Endothelial cell of umbilical vein (primary cell): ENCODE results near the gene PLA2G12B. TPM values are rescaled to one million over a fixed set of nuclear protein-coding genes. Genes with fewer than 3 reads are reported as not detected.

Source experiments
- BruUV-seq: library from RNA; stranded (reverse); fragments of 400-500 nt; replicated peaks from 2 replicates; lab custom pipeline; 2021; lab: Mats Ljungman, UMichigan
- CTCF ChIA-PET: fragments of 300-600, 350-600 bp; sonication (Branson Sonifier 250); formaldehyde crosslinking; loops from one replicate; lab custom pipeline; 2021; ENCODE audit warnings: antibody characterized with exemption, inconsistent platforms; lab: Charles Lee
- POLR2A ChIA-PET: fragments of 300-600, 350-600 bp; sonication (Branson Sonifier 250); formaldehyde crosslinking; loops from one replicate; lab custom pipeline; 2021; ENCODE audit warnings: antibody characterized with exemption, inconsistent platforms; lab: Charles Lee
- DNase-seq: peaks from one replicate; pipeline ENCODE4 v3.0.0-alpha.2; 2011; ENCODE audit warnings: low read depth, low spot score
- FAIRE-seq: peaks from 2 replicates; lab custom pipeline; 2011; peaks lifted over from hg19 to GRCh38; lab: Jason Lieb, UNC
- H2AFZ ChIP-seq: 2 replicates; pipeline ENCODE4 v1.6.0; 2012; ENCODE audit warnings: low read depth, low read length, control low read depth, inconsistent platforms
- H3K27ac ChIP-seq: 2 replicates; pipeline ENCODE4 v1.5.1; 2011; ENCODE audit warnings: low read depth, mild to moderate bottlenecking, control low read depth, low read length, moderate library complexity; ENCODE audit not compliant: insufficient read depth
- H3K27me3 ChIP-seq, 2 experiments: 2 replicates each; pipeline versions ENCODE4 v1.6.0 to v1.6.1; 2011; ENCODE audit warnings: low read length in 2 of 2, mixed read lengths in 1 of 2; ENCODE audit not compliant: control insufficient read depth in 2 of 2, insufficient read depth in 2 of 2
- H3K36me3 ChIP-seq, 2 experiments: 2 replicates in 1 of 2; 3 replicates in 1 of 2; pipeline ENCODE4 v1.5.1; 2011; ENCODE audit warnings: low read length in 2 of 2, mild to moderate bottlenecking in 1 of 2, moderate library complexity in 1 of 2; ENCODE audit not compliant: control insufficient read depth in 2 of 2, insufficient read depth in 2 of 2; ENCODE audit errors: extremely low read depth in 1 of 2
- H3K4me1 ChIP-seq: 3 replicates; pipeline ENCODE4 v1.5.1; 2011; ENCODE audit warnings: mild to moderate bottlenecking, low read length; ENCODE audit not compliant: control insufficient read depth, insufficient read depth; ENCODE audit errors: extremely low read depth
- H3K4me2 ChIP-seq: 2 replicates; pipeline ENCODE4 v1.6.1; 2011; ENCODE audit warnings: low read length, control low read depth, mixed read lengths; ENCODE audit not compliant: insufficient read depth
- H3K4me3 ChIP-seq, 3 experiments: fragments of 200-600 bp in 1 of 3; sonication (generic), shearing (Covaris generic) in 1 of 3; replicated peaks in 1 of 3; 2 replicates each; pipeline ENCODE4 v1.5.1; 2011 to 2016; ENCODE audit warnings: control low read depth in 3 of 3, low read length in 3 of 3, mild to moderate bottlenecking in 2 of 3, inconsistent platforms in 1 of 3, low read depth in 1 of 3, moderate library complexity in 1 of 3; ENCODE audit not compliant: insufficient read depth in 1 of 3
- H3K79me2 ChIP-seq: 2 replicates; pipeline ENCODE4 v1.6.0; 2012; ENCODE audit warnings: low read length, inconsistent platforms; ENCODE audit not compliant: control insufficient read depth, insufficient read depth
- H3K9ac ChIP-seq: replicated peaks from 2 replicates; pipeline ENCODE3; 2011; ENCODE audit warnings: low read length, control low read depth; ENCODE audit not compliant: insufficient read depth; ENCODE audit errors: extremely low read depth
- H3K9me1 ChIP-seq: replicated peaks from 3 replicates; pipeline ENCODE4 v1.6.0; 2011; ENCODE audit warnings: mild to moderate bottlenecking, low read length; ENCODE audit not compliant: control insufficient read depth, insufficient read depth; ENCODE audit errors: extremely low read depth
- H3K9me3 ChIP-seq: replicated peaks from 2 replicates; pipeline ENCODE4 v1.5.1; 2012; ENCODE audit warnings: low read length, inconsistent platforms; ENCODE audit not compliant: control insufficient read depth, insufficient read depth
- H4K20me1 ChIP-seq: replicated peaks from 2 replicates; pipeline ENCODE3; 2011; ENCODE audit warnings: mild to moderate bottlenecking, low read length; ENCODE audit not compliant: control insufficient read depth, insufficient read depth; ENCODE audit errors: extremely low read depth
- EZH2 ChIP-seq: IDR thresholded peaks from 2 replicates; pipeline ENCODE4 v1.6.1; 2012; ENCODE audit warnings: borderline replicate concordance, low read depth, mild to moderate bottlenecking, moderate library complexity, low read length, inconsistent platforms; ENCODE audit not compliant: severe bottlenecking
- FOS ChIP-seq: IDR thresholded peaks from 2 replicates; pipeline ENCODE4 v1.6.1; 2011; ENCODE audit warnings: mild to moderate bottlenecking, low read length, moderate library complexity, borderline replicate concordance; ENCODE audit not compliant: insufficient read depth
- GATA2 ChIP-seq: IDR thresholded peaks from 2 replicates; pipeline ENCODE4 v1.7.0; 2011; ENCODE audit warnings: low read depth, mild to moderate bottlenecking, moderate library complexity, mixed read lengths, low read length; ENCODE audit not compliant: insufficient read length, insufficient read depth
- JUN ChIP-seq: IDR thresholded peaks from 2 replicates; pipeline ENCODE4 v1.6.1; 2011; ENCODE audit warnings: borderline replicate concordance, low read depth; ENCODE audit not compliant: insufficient read length, insufficient read depth
- MYC ChIP-seq: IDR thresholded peaks from one replicate; pipeline ENCODE4 v1.6.1; 2011; ENCODE audit warnings: mild to moderate bottlenecking, low read depth, low read length
- POLR2A ChIP-seq: IDR thresholded peaks from 2 replicates; pipeline ENCODE4 v1.6.1; 2012; ENCODE audit warnings: low read depth, mild to moderate bottlenecking, control low read depth, low read length
- POLR2AphosphoS5 ChIP-seq: IDR thresholded peaks from 2 replicates; pipeline ENCODE4 v1.6.1; 2012; ENCODE audit warnings: low read depth, mild to moderate bottlenecking, control low read depth, low read length, moderate library complexity; ENCODE audit not compliant: insufficient read depth
- dilution Hi-C: fragments of 300-500 bp; cut with MboI; formaldehyde crosslinking; loops from one replicate; pipeline ENCODE4 v1.15.0; 2019; ENCODE audit warnings: low sequenced_read_pairs; ENCODE audit not compliant: extremely low pct_ligation_motif_present
- intact Hi-C: fragments of 100-400 bp; cut with micrococcal nuclease; formaldehyde crosslinking; loops from one replicate; pipeline ENCODE4 v1.10.0; 2022
- polyA plus RNA-seq, 4 experiments: library from polyadenylated mRNA; depleted of rRNA in 3 of 4; stranded (reverse) in 3 of 4; unstranded in 1 of 4; fragments of >200 nt; gene quantifications; 2 replicates each; pipeline versions ENCODE4 v1.2.1 to v1.2.3, GENCODE V29; 2011 to 2012; ENCODE audit warnings: missing spikeins in 1 of 4
- total RNA-seq: library from RNA; stranded (reverse); gene quantifications from 2 replicates; pipeline ENCODE4 v1.2.3, GENCODE V29; 2021
- TF ChIP-seq, protein P1 (sequence below), 2 donors: IDR thresholded peaks; 1 replicate in 1 of 2; 2 replicates in 1 of 2; pipeline ENCODE4 v1.5.1; 2011; ENCODE audit warnings: low read length in 2 of 2, mild to moderate bottlenecking in 2 of 2, moderate library complexity in 2 of 2, control low read depth in 1 of 2, inconsistent platforms in 1 of 2, low read depth in 1 of 2; ENCODE audit not compliant: insufficient read depth in 1 of 2; ENCODE audit errors: extremely low read depth in 1 of 2
- TF ChIP-seq, protein P2 (sequence below): IDR thresholded peaks from 2 replicates; pipeline ENCODE4 v1.6.1; 2011; ENCODE audit not compliant: insufficient read depth, insufficient read length

PLA2G12B gene
- total and polyA plus RNA-seq, 2 donors (not counting 3 experiments of a cell fraction or from before 2014, with no cell fraction given): not detected

DNA sequence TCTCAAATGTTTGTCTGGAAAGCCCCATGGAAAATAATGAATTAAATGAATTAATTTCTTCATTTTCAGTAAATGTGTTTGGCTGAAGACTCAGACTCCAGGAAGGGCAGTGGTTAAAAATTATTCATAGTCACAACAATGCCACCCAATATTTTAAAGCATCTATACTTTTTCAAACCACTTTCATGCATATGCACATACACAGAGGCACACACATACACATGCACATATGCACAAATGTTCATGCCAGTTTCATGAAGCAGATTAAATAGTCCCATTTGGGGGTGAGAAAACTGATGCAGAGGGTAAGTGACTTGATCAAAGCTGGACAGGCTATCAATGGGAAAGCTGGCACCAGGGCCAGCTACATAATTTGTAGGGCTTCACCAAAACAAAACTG lies 1.4 kb upstream of the PLA2G12B start:
- FAIRE-seq: no peak
- ChIA-PET POLR2A (no interaction called here), CTCF (interaction anchor here (0.6 to 0.9 kb wide), 2 partner anchors 11 to 105 kb away, joined by 3 read pairs; no protein-coding TSS in a partner anchor)

More for the DNA sequence above, 1.4 kb upstream of the PLA2G12B start:
- no peak for DNase-seq
- dilution Hi-C loops: no loop called here
- no peak overlapping the region for H3K4me3 ChIP-seq
- TF ChIP-seq, protein P1, sequence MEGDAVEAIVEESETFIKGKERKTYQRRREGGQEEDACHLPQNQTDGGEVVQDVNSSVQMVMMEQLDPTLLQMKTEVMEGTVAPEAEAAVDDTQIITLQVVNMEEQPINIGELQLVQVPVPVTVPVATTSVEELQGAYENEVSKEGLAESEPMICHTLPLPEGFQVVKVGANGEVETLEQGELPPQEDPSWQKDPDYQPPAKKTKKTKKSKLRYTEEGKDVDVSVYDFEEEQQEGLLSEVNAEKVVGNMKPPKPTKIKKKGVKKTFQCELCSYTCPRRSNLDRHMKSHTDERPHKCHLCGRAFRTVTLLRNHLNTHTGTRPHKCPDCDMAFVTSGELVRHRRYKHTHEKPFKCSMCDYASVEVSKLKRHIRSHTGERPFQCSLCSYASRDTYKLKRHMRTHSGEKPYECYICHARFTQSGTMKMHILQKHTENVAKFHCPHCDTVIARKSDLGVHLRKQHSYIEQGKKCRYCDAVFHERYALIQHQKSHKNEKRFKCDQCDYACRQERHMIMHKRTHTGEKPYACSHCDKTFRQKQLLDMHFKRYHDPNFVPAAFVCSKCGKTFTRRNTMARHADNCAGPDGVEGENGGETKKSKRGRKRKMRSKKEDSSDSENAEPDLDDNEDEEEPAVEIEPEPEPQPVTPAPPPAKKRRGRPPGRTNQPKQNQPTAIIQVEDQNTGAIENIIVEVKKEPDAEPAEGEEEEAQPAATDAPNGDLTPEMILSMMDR (IDR thresholded peaks at IDR 0.05; ENCODE audit: extremely low read depth in 1 of 2, insufficient read depth in 1 of 2, low read depth in 1 of 2, low read length in 2 of 2): no peak
- TF ChIP-seq, protein P2, sequence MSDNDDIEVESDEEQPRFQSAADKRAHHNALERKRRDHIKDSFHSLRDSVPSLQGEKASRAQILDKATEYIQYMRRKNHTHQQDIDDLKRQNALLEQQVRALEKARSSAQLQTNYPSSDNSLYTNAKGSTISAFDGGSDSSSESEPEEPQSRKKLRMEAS: no peak
- TF ChIP-seq FOS (no peak), MYC (no peak), EZH2 (no peak), JUN (no peak), GATA2 (no peak), POLR2A (no peak), POLR2AphosphoS5 (no peak)
- no peaks in the 10 kb centered on the region for H3K36me3 ChIP-seq
- no peak overlapping the region for H3K27ac ChIP-seq
- no peaks in the 10 kb centered on the region for H3K4me1 ChIP-seq
- H3K9ac ChIP-seq: no peak overlapping the region
- no peaks in the 10 kb centered on the region for H3K9me1 ChIP-seq
- no peaks in the 10 kb centered on the region for H3K79me2 ChIP-seq
- no peak overlapping the region for H3K4me2 ChIP-seq
- no peak overlapping the region for H2AFZ ChIP-seq
- no TSS peak for BruUV-seq
- no peaks in the 10 kb centered on the region for H3K27me3 ChIP-seq
- intact Hi-C loops: no loop called here
- no peaks in the 10 kb centered on the region for H4K20me1 ChIP-seq
- H3K9me3 ChIP-seq: no peaks in the 10 kb centered on the region
